Mucosa of descending colon (tissue), 3 donors: ENCODE data around the gene ACACB. TPM values are rescaled to one million over a fixed set of nuclear protein-coding genes. Genes with fewer than 3 reads are reported as not detected.

ENCODE experiments used
- ATAC-seq: fragments of 200-7000 bp; cut with Tn5 transposase; one replicate; pipeline ENCODE4 v1.9.1; 2020; ENCODE audit warnings: mild to moderate bottlenecking, moderate library complexity
- DNase-seq, 3 donors: peaks; one replicate each; pipeline ENCODE4 v3.0.0-alpha.2; 2020
- H3K36me3 ChIP-seq: fragments of 200-600 bp; one replicate; pipeline ENCODE4 v1.8.0; 2021; ENCODE audit warnings: low read depth, mild to moderate bottlenecking
- H3K4me1 ChIP-seq: fragments of 200-600 bp; one replicate; pipeline ENCODE4 v1.8.0; 2021; ENCODE audit warnings: low read depth, mild to moderate bottlenecking
- H3K4me3 ChIP-seq: fragments of 200-600 bp; one replicate; pipeline ENCODE4 v1.8.0; 2021; ENCODE audit warnings: mild to moderate bottlenecking
- H3K9me3 ChIP-seq: fragments of 200-600 bp; one replicate; pipeline ENCODE4 v1.8.0; 2021; ENCODE audit warnings: mild to moderate bottlenecking
- intact Hi-C, 2 donors: fragments of 100-400 bp; cut with DNase I in 1 of 2; cut with micrococcal nuclease in 1 of 2; formaldehyde crosslinking; loops; one replicate each; pipeline versions ENCODE4 v1.11.0 to v1.11.1; 2022; cut with DNase I, micrococcal nuclease
- total RNA-seq, 3 donors: library from RNA; stranded (reverse); fragmentation: NEBNext Ultra II Directional in 2 of 3; extraction: Animal tissue kit (Norgen Biotek cat#: 25700) in 2 of 3; gene quantifications; one replicate each; pipeline versions ENCODE4 v1.2.1 to v1.2.4, GENCODE V29; 2021 to 2023
- TF ChIP-seq, protein P1 (sequence below): fragments of 200-600 bp; IDR thresholded peaks from one replicate; pipeline ENCODE4 v1.8.0; 2022; ENCODE audit warnings: antibody characterized with exemption, mild to moderate bottlenecking
- donor health status: DM: no; HTN: no; CAD: no; lungs with moderate emphysema.
- donor health status: DM: no; HTN: no; CAD: no.
- donor health status: DM: no; HTN: yes; CAD: no.

Gene ACACB
- total RNA-seq, 3 donors from 2014 or later = 54.4 to 155 (median 66.3) TPM

DNA sequence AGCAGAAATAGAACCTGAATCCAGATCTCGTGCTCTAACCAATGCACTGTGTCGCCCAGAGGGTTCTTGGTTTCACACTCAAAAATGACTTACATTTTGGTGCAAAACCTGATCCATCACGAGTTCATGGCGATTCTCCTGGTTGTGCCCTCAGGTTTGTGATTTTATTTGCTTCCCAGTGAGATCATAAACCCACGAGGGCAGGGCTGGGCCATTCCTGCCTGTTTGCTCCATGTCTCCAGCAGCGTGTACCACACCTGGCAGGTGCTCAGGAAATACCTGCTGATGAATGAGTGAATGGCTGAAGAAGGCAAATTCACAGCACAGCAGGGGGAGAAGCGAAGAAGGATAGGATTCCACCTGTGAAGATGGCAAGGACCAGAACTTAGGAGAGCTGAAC is 9.4 kb downstream of the ACACB start:
- no peaks in the 10 kb centered on the region for H3K36me3 ChIP-seq
- TF ChIP-seq, protein P1, sequence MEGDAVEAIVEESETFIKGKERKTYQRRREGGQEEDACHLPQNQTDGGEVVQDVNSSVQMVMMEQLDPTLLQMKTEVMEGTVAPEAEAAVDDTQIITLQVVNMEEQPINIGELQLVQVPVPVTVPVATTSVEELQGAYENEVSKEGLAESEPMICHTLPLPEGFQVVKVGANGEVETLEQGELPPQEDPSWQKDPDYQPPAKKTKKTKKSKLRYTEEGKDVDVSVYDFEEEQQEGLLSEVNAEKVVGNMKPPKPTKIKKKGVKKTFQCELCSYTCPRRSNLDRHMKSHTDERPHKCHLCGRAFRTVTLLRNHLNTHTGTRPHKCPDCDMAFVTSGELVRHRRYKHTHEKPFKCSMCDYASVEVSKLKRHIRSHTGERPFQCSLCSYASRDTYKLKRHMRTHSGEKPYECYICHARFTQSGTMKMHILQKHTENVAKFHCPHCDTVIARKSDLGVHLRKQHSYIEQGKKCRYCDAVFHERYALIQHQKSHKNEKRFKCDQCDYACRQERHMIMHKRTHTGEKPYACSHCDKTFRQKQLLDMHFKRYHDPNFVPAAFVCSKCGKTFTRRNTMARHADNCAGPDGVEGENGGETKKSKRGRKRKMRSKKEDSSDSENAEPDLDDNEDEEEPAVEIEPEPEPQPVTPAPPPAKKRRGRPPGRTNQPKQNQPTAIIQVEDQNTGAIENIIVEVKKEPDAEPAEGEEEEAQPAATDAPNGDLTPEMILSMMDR = no peak
- H3K9me3 ChIP-seq = no peaks in the 10 kb centered on the region
- intact Hi-C loops = no loop called here
- H3K4me1 ChIP-seq = no peaks in the 10 kb centered on the region
- ATAC-seq (peak; percentile 91), DNase-seq (peak in 2 of 3 donors; percentile 56 to 58)
- no peak overlapping the region for H3K4me3 ChIP-seq

DNA sequence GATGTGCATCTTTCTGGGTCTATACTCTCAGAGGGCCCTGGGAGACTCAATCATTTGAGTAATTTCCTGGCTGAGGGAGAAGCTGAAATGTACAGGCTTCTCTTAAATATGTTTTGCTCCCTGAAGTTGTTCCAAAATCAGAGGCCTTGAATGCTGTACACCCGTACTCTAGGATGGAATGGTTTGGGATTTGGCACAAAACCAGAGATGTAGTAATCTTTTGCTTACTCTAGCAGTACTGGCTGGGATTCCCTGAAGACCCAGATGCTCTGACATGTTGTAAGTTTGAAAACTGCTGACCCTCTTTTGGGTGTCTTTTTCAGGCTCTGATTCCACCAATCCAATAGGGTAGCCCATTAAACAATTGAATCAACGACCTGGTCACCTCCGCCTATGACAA is 10.4 kb downstream of the ACACB start:
- TF ChIP-seq, protein P1 = no peak
- no peaks in the 10 kb centered on the region for H3K9me3 ChIP-seq
- DNase-seq (no peak), ATAC-seq (no peak)
- intact Hi-C loops = no loop called here
- H3K4me1 ChIP-seq = no peaks in the 10 kb centered on the region
- H3K36me3 ChIP-seq = no peaks in the 10 kb centered on the region
- H3K4me3 ChIP-seq = no peak overlapping the region

DNA sequence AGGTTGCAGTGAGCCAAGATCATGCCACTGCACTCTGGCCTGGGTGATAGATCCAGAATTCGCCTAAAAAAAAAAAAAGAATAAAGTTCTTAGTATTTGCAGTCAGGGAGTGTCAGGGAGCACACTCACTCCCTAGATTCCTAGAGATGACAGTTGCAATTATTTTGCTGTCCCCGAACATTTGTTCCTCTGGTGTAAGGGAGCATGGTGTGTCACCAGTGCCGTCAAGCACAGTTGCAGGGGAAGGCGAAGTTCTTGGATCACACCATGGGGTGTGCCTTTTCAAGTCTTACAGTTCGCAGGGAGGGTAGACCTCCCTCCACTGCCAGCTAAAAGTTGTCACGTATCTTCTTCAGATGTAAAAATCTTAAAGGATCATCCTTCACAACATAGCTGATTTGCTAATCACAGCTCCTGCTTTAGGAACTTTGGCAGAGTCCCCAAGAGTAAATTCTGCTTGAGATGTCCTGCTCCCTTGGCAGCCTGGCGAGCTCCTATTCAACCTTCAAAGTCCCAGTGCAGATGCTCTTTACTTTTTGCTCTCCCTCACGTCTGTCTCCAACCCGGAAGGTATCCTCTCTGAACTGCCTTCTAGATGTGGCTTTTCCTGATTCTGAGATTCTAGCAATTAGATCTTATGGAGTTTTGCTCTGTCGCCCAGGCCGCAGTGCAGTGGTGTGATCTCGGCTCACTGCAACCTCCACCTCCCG is 11.3 kb downstream of the ACACB start:
- Histone ChIP-seq H3K4me1 (no peaks in the 10 kb centered on the region), H3K4me3 (no peak overlapping the region), H3K36me3 (no peaks in the 10 kb centered on the region), H3K9me3 (no peaks in the 10 kb centered on the region)
- intact Hi-C loops = no loop called here
- TF ChIP-seq, protein P1 = no peak
- ATAC-seq (no peak), DNase-seq (no peak)

DNA sequence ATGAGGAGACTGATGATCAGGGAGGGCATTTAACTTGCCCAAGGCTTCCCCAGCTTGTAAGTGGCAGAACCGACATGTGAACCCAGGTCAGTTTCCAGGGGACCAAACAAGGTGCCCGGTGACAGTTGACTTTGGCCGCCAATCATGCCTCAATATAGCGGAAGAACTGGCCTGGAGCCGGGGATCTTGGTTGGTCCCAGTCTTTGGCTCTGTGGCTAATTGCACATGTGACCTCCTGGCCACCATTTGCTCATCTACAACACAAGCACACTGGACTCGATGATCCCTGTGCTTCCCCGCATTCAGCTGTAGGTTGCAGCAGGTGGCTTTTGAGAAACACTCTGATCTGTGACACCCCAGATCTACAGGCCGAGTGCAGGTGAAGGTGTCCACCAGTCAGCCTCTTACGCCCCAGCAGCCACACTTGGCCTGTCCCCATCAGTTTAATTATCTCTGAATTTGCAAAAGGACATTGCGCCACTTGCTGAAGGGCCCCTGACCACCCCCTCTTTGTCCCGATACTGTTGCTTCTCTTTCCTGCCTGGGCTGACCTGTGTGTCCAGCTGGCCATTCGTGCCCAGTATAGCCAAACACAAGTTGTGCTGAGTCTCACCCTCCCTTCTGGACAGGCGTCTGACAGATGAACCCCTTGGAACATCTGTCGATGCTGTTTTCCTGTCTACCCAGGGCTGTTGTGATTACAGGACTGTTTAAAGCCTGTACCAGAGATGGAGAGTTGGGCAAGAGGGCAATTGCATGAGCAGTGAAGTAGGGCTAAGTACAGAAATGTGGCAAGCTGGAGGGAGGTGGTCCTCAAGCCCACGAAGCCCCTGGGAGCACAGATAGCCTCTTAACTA is 14.1 kb downstream of the ACACB start:
- no peak overlapping the region for H3K4me3 ChIP-seq
- DNase-seq = no peak
- ATAC-seq = no peak
- intact Hi-C loops = no loop called here
- H3K4me1 ChIP-seq = no peaks in the 10 kb centered on the region
- no peaks in the 10 kb centered on the region for H3K9me3 ChIP-seq
- TF ChIP-seq, protein P1 = no peak
- no peaks in the 10 kb centered on the region for H3K36me3 ChIP-seq

DNA sequence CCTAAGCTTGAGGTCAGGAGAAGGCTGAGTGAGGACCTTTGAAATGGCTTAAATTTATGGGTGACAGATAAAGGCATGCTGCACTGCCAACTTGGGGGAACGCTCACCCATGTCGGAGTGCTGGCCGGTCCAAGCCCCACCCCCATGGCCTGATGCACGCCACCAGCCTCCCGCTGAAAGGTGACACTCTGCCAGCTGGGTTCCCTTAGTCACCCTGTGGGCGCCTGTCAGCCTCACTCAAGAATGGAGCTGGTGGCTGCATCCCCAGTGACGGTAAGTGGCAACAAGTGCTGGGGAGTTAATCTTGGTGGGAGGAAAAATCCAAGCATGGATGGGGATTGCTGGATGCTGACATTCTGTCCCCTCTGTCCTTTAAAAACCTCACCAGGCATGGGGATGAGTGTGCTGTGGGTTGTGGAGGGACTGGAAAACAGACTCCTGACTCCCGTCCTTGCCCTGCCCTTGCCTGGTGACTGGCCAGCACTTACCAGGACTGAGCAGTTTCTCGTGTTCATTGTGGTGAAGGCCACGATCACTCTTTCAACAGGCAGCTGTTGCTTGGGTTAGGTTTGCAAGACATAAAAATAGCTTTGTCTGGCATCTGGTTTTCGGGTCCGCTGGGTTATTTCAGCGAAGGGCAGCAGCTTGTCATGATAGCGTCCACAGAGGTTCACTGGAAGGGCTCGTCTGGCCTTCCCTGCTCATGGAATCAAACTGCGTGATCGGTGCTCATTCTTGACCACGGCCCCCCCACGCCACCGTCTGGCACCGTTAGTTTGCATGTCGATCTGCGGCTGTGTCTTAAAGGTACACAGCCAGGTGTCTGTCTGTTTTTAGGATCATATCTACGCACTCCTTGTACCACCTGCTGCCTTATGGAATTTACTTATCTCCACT is 15.0 kb downstream of the ACACB start:
- no peak overlapping the region for H3K4me3 ChIP-seq
- DNase-seq (no peak), ATAC-seq (peak; percentile 34)
- intact Hi-C loops = no loop called here
- no peaks in the 10 kb centered on the region for H3K4me1 ChIP-seq
- H3K36me3 ChIP-seq = no peaks in the 10 kb centered on the region
- peaks cover 4% of the 10 kb centered on the region for H3K9me3 ChIP-seq
- TF ChIP-seq, protein P1 = no peak
